HCT116 (cell line): ENCODE data around the gene ZNF160. TPM values are rescaled to one million over a fixed set of nuclear protein-coding genes. Genes with fewer than 3 reads are reported as not detected.

ENCODE experiments used
- ATAC-seq: fragments of 200-7000 bp; cut with Tn5 transposase; 2 replicates; pipeline ENCODE4 v1.9.1; 2020; ENCODE audit warnings: mild to moderate bottlenecking, moderate library complexity
- BruUV-seq: library from RNA; stranded (reverse); fragments of 400-500 nt; replicated peaks from 2 replicates; lab custom pipeline; 2021; lab: Mats Ljungman, UMichigan
- CTCF ChIA-PET: fragments of 300-600 bp; sonication (Branson Sonifier 250); formaldehyde crosslinking; loops from one replicate; lab custom pipeline; 2021; ENCODE audit warnings: antibody characterized with exemption; lab: Charles Lee
- POLR2A ChIA-PET: fragments of 300-600, 350-600 bp; sonication (Branson Sonifier 250); formaldehyde crosslinking; loops from one replicate; lab custom pipeline; 2021; ENCODE audit warnings: antibody characterized with exemption; lab: Charles Lee
- RAD21 ChIA-PET, 2 experiments: fragments of 300-600 bp; sonication (Branson Sonifier 250); formaldehyde crosslinking; loops; one replicate each; lab custom pipeline; 2023; ENCODE audit warnings: low total read pairs in 2 of 2; ENCODE audit not compliant: uncharacterized antibody in 2 of 2, unreplicated experiment in 2 of 2, low non-redundant PET in 1 of 2; lab: Charles Lee
- DNase-seq: peaks from one replicate; pipeline ENCODE4 v3.0.0-alpha.2; 2010; ENCODE audit warnings: low read depth, low spot score
- H2AFZ ChIP-seq: fragments of 200-600 bp; shearing (Covaris generic), sonication (generic); 2 replicates; pipeline ENCODE4 v1.6.1; 2017; ENCODE audit warnings: low read depth, mixed run types, mixed read lengths, antibody characterized with exemption, low read length; ENCODE audit not compliant: poor library complexity, severe bottlenecking
- H3K27ac ChIP-seq: 2 replicates; pipeline ENCODE4 v1.5.1; 2012; ENCODE audit warnings: low read depth, low read length
- H3K27me3 ChIP-seq: fragments of 200-600 bp; sonication (generic); 2 replicates; pipeline ENCODE4 v1.6.1; 2016; ENCODE audit warnings: mixed run types, low read length, mixed read lengths; ENCODE audit not compliant: insufficient read depth
- H3K36me3 ChIP-seq, 2 experiments: fragments of 200-500 bp in 1 of 2; fragments of 200-600 bp in 1 of 2; sonication (Bioruptor generic) in 1 of 2; sonication (generic) in 1 of 2; 2 replicates each; pipeline versions ENCODE4 v1.5.1 to v1.6.1; 2014 to 2016; ENCODE audit warnings: low read length in 2 of 2, inconsistent platforms in 1 of 2, mixed read lengths in 1 of 2, mixed run types in 1 of 2; ENCODE audit not compliant: insufficient read depth in 2 of 2, control insufficient read depth in 1 of 2
- H3K4me1 ChIP-seq, 2 experiments: fragments of 200-600 bp in 1 of 2; sonication (generic) in 1 of 2; 2 replicates each; pipeline versions ENCODE4 v1.5.1 to v1.6.1; 2012 to 2017; ENCODE audit warnings: low read length in 2 of 2, inconsistent platforms in 1 of 2, mild to moderate bottlenecking in 1 of 2, mixed read lengths in 1 of 2, mixed run types in 1 of 2, moderate library complexity in 1 of 2; ENCODE audit not compliant: insufficient read depth in 2 of 2, control insufficient read depth in 1 of 2
- H3K4me2 ChIP-seq: fragments of 200-600 bp; sonication (generic); 2 replicates; pipeline ENCODE4 v1.6.1; 2017; ENCODE audit warnings: mixed run types, low read length, mixed read lengths
- H3K4me3 ChIP-seq, 2 experiments: fragments of 200-600 bp in 1 of 2; sonication (generic) in 1 of 2; replicated peaks in 1 of 2; 2 replicates each; pipeline ENCODE4 v1.5.1; 2011 to 2016; ENCODE audit warnings: low read length in 2 of 2, control low read depth in 1 of 2, low read depth in 1 of 2, mild to moderate bottlenecking in 1 of 2, mixed read lengths in 1 of 2, mixed run types in 1 of 2
- H3K79me2 ChIP-seq: fragments of 200-600 bp; sonication (generic); 2 replicates; pipeline ENCODE4 v1.6.1; 2017; ENCODE audit warnings: mild to moderate bottlenecking, mixed run types, low read length, moderate library complexity, mixed read lengths; ENCODE audit not compliant: insufficient read depth
- H3K9ac ChIP-seq: fragments of 200-600 bp; sonication (generic); 2 replicates; pipeline ENCODE4 v1.6.1; 2016; ENCODE audit warnings: low read length, mixed read lengths
- H3K9me2 ChIP-seq: fragments of 200-600 bp; sonication (generic), shearing (Covaris generic); 2 replicates; pipeline ENCODE4 v1.6.1; 2017; ENCODE audit warnings: mixed run types, mild to moderate bottlenecking, moderate library complexity; ENCODE audit not compliant: insufficient read depth
- H3K9me3 ChIP-seq, 2 experiments: fragments of 200-500 bp in 1 of 2; fragments of 200-600 bp in 1 of 2; sonication (Bioruptor generic) in 1 of 2; sonication (generic) in 1 of 2; 2 replicates each; pipeline ENCODE4 v1.6.1; 2014 to 2017; ENCODE audit warnings: low read length in 2 of 2, mixed read lengths in 2 of 2, inconsistent platforms in 1 of 2, low read depth in 1 of 2, mild to moderate bottlenecking in 1 of 2, mixed run types in 1 of 2, moderate library complexity in 1 of 2; ENCODE audit not compliant: control insufficient read depth in 1 of 2, insufficient read depth in 1 of 2
- H4K20me1 ChIP-seq: fragments of 200-600 bp; sonication (generic), shearing (Covaris generic); 2 replicates; pipeline ENCODE4 v1.6.1; 2017; ENCODE audit warnings: mixed run types, mild to moderate bottlenecking, moderate library complexity; ENCODE audit not compliant: insufficient read depth
- CBX3 ChIP-seq: IDR thresholded peaks from 2 replicates; pipeline ENCODE4 v1.6.1; 2012; ENCODE audit warnings: low read depth
- CEBPB ChIP-seq: IDR thresholded peaks from 2 replicates; pipeline ENCODE4 v1.6.1; 2012; ENCODE audit warnings: low read depth
- EGR1 ChIP-seq: IDR thresholded peaks from 2 replicates; pipeline ENCODE4 v1.6.1; 2012; ENCODE audit warnings: low read depth
- EZH2 ChIP-seq: fragments of 200-600 bp; sonication (generic); IDR thresholded peaks from 2 replicates; pipeline ENCODE4 v1.6.1; 2017; ENCODE audit warnings: antibody characterized with exemption, mixed run types
- EZH2phosphoT487 ChIP-seq: fragments of 200-600 bp; IDR thresholded peaks from 2 replicates; pipeline ENCODE4 v1.6.1; 2018; ENCODE audit warnings: antibody characterized with exemption, borderline replicate concordance
- TCF7L2 ChIP-seq: IDR thresholded peaks from 2 replicates; pipeline ENCODE4 v1.7.0; 2011; ENCODE audit warnings: borderline replicate concordance, inconsistent platforms; ENCODE audit not compliant: insufficient read depth, insufficient read length; ENCODE audit errors: extremely low read depth
- ZBTB33 ChIP-seq: IDR thresholded peaks from 2 replicates; pipeline ENCODE4 v1.6.1; 2011; ENCODE audit warnings: mild to moderate bottlenecking, low read length, moderate library complexity; ENCODE audit not compliant: insufficient replicate concordance; ENCODE audit errors: extremely low read depth
- ZNF274 ChIP-seq: fragments of 200-500 bp; sonication (Bioruptor generic); IDR thresholded peaks from 2 replicates; pipeline ENCODE4 v1.6.1; 2014; ENCODE audit warnings: mild to moderate bottlenecking, low read depth, low read length, inconsistent platforms
- intact Hi-C: fragments of 100-400 bp; cut with micrococcal nuclease; formaldehyde crosslinking; loops from 2 replicates; pipeline ENCODE4 v1.10.0; 2022
- total RNA-seq: library from RNA; stranded (reverse); gene quantifications from one replicate; pipeline ENCODE4 v1.2.1, GENCODE V29; 2021; ENCODE audit not compliant: unreplicated experiment
- TF ChIP-seq, protein P1 (sequence below), 3 experiments: fragments of 200-600 bp in 1 of 3; sonication (generic) in 1 of 3; IDR thresholded peaks in 2 of 3; conservative IDR thresholded peaks in 1 of 3; 2 replicates each; pipeline ENCODE4 v1.5.1; 2012 to 2017; ENCODE audit warnings: low read depth in 2 of 3, low read length in 2 of 3, antibody characterized with exemption in 1 of 3, borderline replicate concordance in 1 of 3, control low read depth in 1 of 3, mild to moderate bottlenecking in 1 of 3, mixed read lengths in 1 of 3, mixed run types in 1 of 3, moderate library complexity in 1 of 3; ENCODE audit not compliant: insufficient read depth in 1 of 3

Gene ZNF160
- total RNA-seq, 1 experiment from 2014 or later, result 14.9 TPM

- no peak overlapping the region for H2AFZ ChIP-seq
- H3K9ac ChIP-seq, result no peak overlapping the region
- no TSS peak for BruUV-seq
- no peak for DNase-seq
- H3K36me3 ChIP-seq, result no peaks in the 10 kb centered on the region
- ChIA-PET POLR2A (no interaction called here), RAD21 (no interaction called here), CTCF (no interaction called here)
- H3K79me2 ChIP-seq, result no peaks in the 10 kb centered on the region
- no peaks in the 10 kb centered on the region for H3K4me1 ChIP-seq
- no peak for TF ChIP-seq EGR1
- no peak for TF ChIP-seq ZBTB33
- TF ChIP-seq CBX3, result no peak
- TF ChIP-seq CEBPB, result no peak
- TF ChIP-seq EZH2, result no peak
- no peak for TF ChIP-seq ZNF274
- no peak for TF ChIP-seq EZH2phosphoT487
- TF ChIP-seq, protein P1, sequence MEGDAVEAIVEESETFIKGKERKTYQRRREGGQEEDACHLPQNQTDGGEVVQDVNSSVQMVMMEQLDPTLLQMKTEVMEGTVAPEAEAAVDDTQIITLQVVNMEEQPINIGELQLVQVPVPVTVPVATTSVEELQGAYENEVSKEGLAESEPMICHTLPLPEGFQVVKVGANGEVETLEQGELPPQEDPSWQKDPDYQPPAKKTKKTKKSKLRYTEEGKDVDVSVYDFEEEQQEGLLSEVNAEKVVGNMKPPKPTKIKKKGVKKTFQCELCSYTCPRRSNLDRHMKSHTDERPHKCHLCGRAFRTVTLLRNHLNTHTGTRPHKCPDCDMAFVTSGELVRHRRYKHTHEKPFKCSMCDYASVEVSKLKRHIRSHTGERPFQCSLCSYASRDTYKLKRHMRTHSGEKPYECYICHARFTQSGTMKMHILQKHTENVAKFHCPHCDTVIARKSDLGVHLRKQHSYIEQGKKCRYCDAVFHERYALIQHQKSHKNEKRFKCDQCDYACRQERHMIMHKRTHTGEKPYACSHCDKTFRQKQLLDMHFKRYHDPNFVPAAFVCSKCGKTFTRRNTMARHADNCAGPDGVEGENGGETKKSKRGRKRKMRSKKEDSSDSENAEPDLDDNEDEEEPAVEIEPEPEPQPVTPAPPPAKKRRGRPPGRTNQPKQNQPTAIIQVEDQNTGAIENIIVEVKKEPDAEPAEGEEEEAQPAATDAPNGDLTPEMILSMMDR (IDR thresholded peaks at IDR 0.05 in 2 of 3, conservative IDR thresholded peaks at IDR 0.05 in 1 of 3; ENCODE audit: borderline replicate concordance in 1 of 3, insufficient read depth in 1 of 3, low read depth in 2 of 3, low read length in 2 of 3), result no peak
- TF ChIP-seq TCF7L2, result no peak
- no peak for ATAC-seq
- H3K9me2 ChIP-seq, result no peaks in the 10 kb centered on the region
- intact Hi-C loops, result no loop called here
- H3K9me3 ChIP-seq, result no peaks in the 10 kb centered on the region; a peak in 2 of 4 replicates
- no peak overlapping the region for H3K27ac ChIP-seq
- H4K20me1 ChIP-seq, result no peaks in the 10 kb centered on the region
- no peaks in the 10 kb centered on the region for H3K27me3 ChIP-seq
- H3K4me3 ChIP-seq, result no peak overlapping the region
- H3K4me2 ChIP-seq, result no peak overlapping the region
These were observed 57.7 kb downstream of the ZNF160 start for GRCh38 chr19:53045536-53045935.
